ENCODE measurements around the gene TRIM23.

Gene TRIM23

GRCh38 chr5:65654713-65655112 lies 30.6 kb upstream of the TRIM23 start:
- H4K91ac ChIP-seq (ENCODE audit: low read length), result no peak overlapping the region
- H3K4me2 ChIP-seq (ENCODE audit: low read length, poor library complexity, severe bottlenecking), result no peak overlapping the region
- H3K4me1 ChIP-seq (ENCODE audit: control insufficient read depth, insufficient read depth, low read depth, low read length), result no peaks in the 10 kb centered on the region
- peaks cover 3 to 45% of the 10 kb centered on the region in 2 experiments for H3K36me3 ChIP-seq (ENCODE audit: control insufficient read depth in 1 of 2, insufficient read depth in 2 of 2, low read depth in 1 of 2, low read length in 2 of 2)
- H2BK12ac ChIP-seq (ENCODE audit: low read length in 2 of 2), result no peak overlapping the region
- H2AFZ ChIP-seq (ENCODE audit: low read depth, low read length), result no peak overlapping the region
- WGBS, result 100% methylated on average over 1 of the region's 2 CpGs
- no peak overlapping the region for H3K4me3 ChIP-seq (ENCODE audit: insufficient read depth in 1 of 2, low read depth in 1 of 2, low read length in 2 of 2)
- H3K9me3 ChIP-seq (ENCODE audit: control insufficient read depth, low read length), result no peaks in the 10 kb centered on the region
- no peak overlapping the region for H2BK15ac ChIP-seq (ENCODE audit: low read depth, poor library complexity, severe bottlenecking)
- H3K27ac ChIP-seq (ENCODE audit: low read length, poor library complexity, severe bottlenecking), result no peak overlapping the region
- DNase-seq, result no peak
- H3K18ac ChIP-seq (ENCODE audit: low read depth in 1 of 2, low read length in 2 of 2), result no peak overlapping the region
- H3K9ac ChIP-seq (ENCODE audit: low read length), result no peak overlapping the region
- no peaks in the 10 kb centered on the region for H3K27me3 ChIP-seq (ENCODE audit: control insufficient read depth in 1 of 2, insufficient read depth in 1 of 2, low read length in 2 of 2)
- H2AK5ac ChIP-seq (ENCODE audit: low read length, severe bottlenecking), result no peak overlapping the region
- H3K4ac ChIP-seq (ENCODE audit: low read depth in 1 of 2, low read length in 2 of 2), result no peak overlapping the region
- H4K8ac ChIP-seq (ENCODE audit: low read length), result no peak overlapping the region
- H2BK5ac ChIP-seq (ENCODE audit: low read depth, low read length, poor library complexity, severe bottlenecking), result no peak overlapping the region
- no peak overlapping the region for H3K14ac ChIP-seq (ENCODE audit: low read length in 2 of 2)
- peaks cover 1% of the 10 kb centered on the region for H3K79me1 ChIP-seq (replicated peaks; ENCODE audit: low read length, poor library complexity, severe bottlenecking)
- no peak overlapping the region for H3K23ac ChIP-seq (ENCODE audit: low read length in 2 of 2)
- H2BK120ac ChIP-seq (ENCODE audit: low read depth, low read length), result no peak overlapping the region

- H3K36me3 ChIP-seq (ENCODE audit: control insufficient read depth in 1 of 2, insufficient read depth in 2 of 2, low read depth in 1 of 2, low read length in 2 of 2), result peaks cover 3 to 64% of the 10 kb centered on the region in 2 experiments
- H3K27ac ChIP-seq (ENCODE audit: low read length, poor library complexity, severe bottlenecking), result no peak overlapping the region
- H3K27me3 ChIP-seq (ENCODE audit: control insufficient read depth in 1 of 2, insufficient read depth in 1 of 2, low read length in 2 of 2), result no peaks in the 10 kb centered on the region
- no peak overlapping the region for H4K91ac ChIP-seq (ENCODE audit: low read length)
- no peak for DNase-seq
- no peak overlapping the region for H3K18ac ChIP-seq (ENCODE audit: low read depth in 1 of 2, low read length in 2 of 2)
- H2BK15ac ChIP-seq (ENCODE audit: low read depth, poor library complexity, severe bottlenecking), result no peak overlapping the region
- no peak overlapping the region for H3K9ac ChIP-seq (ENCODE audit: low read length)
- H2BK120ac ChIP-seq (ENCODE audit: low read depth, low read length), result no peak overlapping the region
- no peak overlapping the region for H2BK12ac ChIP-seq (ENCODE audit: low read length in 2 of 2)
- no peak overlapping the region for H3K4ac ChIP-seq (ENCODE audit: low read depth in 1 of 2, low read length in 2 of 2)
- H3K9me3 ChIP-seq (ENCODE audit: control insufficient read depth, low read length), result no peaks in the 10 kb centered on the region
- 88% methylated on average over 4 of the region's 5 CpGs for WGBS
- H2BK5ac ChIP-seq (ENCODE audit: low read depth, low read length, poor library complexity, severe bottlenecking), result no peak overlapping the region
- H3K14ac ChIP-seq (ENCODE audit: low read length in 2 of 2), result no peak overlapping the region
- no peak overlapping the region for H3K4me2 ChIP-seq (ENCODE audit: low read length, poor library complexity, severe bottlenecking)
- H2AFZ ChIP-seq (ENCODE audit: low read depth, low read length), result no peak overlapping the region
- H3K79me1 ChIP-seq (replicated peaks; ENCODE audit: low read length, poor library complexity, severe bottlenecking), result peaks cover 1% of the 10 kb centered on the region
- no peak overlapping the region for H3K23ac ChIP-seq (ENCODE audit: low read length in 2 of 2)
- H2AK5ac ChIP-seq (ENCODE audit: low read length, severe bottlenecking), result peak overlapping the region; percentile 62
- no peak overlapping the region for H4K8ac ChIP-seq (ENCODE audit: low read length)
- no peak overlapping the region for H3K4me3 ChIP-seq (ENCODE audit: insufficient read depth in 1 of 2, low read depth in 1 of 2, low read length in 2 of 2)
- no peaks in the 10 kb centered on the region for H3K4me1 ChIP-seq (ENCODE audit: control insufficient read depth, insufficient read depth, low read depth, low read length)
Observed at GRCh38 chr5:65651144-65651543, 27.0 kb upstream of the TRIM23 start.

- Histone ChIP-seq H3K36me3 (ENCODE audit: control insufficient read depth in 1 of 2, insufficient read depth in 2 of 2, low read depth in 1 of 2, low read length in 2 of 2) (peaks cover 3 to 58% of the 10 kb centered on the region in 2 experiments), H3K27ac (ENCODE audit: low read length, poor library complexity, severe bottlenecking) (no peak overlapping the region), H3K14ac (ENCODE audit: low read length in 2 of 2) (no peak overlapping the region), H2AFZ (ENCODE audit: low read depth, low read length) (no peak overlapping the region), H3K4me2 (ENCODE audit: low read length, poor library complexity, severe bottlenecking) (no peak overlapping the region), H3K23ac (ENCODE audit: low read length in 2 of 2) (no peak overlapping the region), H2AK5ac (ENCODE audit: low read length, severe bottlenecking) (no peak overlapping the region), H2BK15ac (ENCODE audit: low read depth, poor library complexity, severe bottlenecking) (no peak overlapping the region), H3K18ac (ENCODE audit: low read depth in 1 of 2, low read length in 2 of 2) (no peak overlapping the region), H2BK120ac (ENCODE audit: low read depth, low read length) (no peak overlapping the region), H3K4me1 (ENCODE audit: control insufficient read depth, insufficient read depth, low read depth, low read length) (no peaks in the 10 kb centered on the region), H3K4me3 (ENCODE audit: insufficient read depth in 1 of 2, low read depth in 1 of 2, low read length in 2 of 2) (no peak overlapping the region), H3K9me3 (ENCODE audit: control insufficient read depth, low read length) (no peaks in the 10 kb centered on the region), H4K8ac (ENCODE audit: low read length) (no peak overlapping the region), H3K27me3 (ENCODE audit: control insufficient read depth in 1 of 2, insufficient read depth in 1 of 2, low read length in 2 of 2) (no peaks in the 10 kb centered on the region), H3K79me1 (replicated peaks; ENCODE audit: low read length, poor library complexity, severe bottlenecking) (peaks cover 1% of the 10 kb centered on the region), H3K4ac (ENCODE audit: low read depth in 1 of 2, low read length in 2 of 2) (no peak overlapping the region), H3K9ac (ENCODE audit: low read length) (no peak overlapping the region), H2BK12ac (ENCODE audit: low read length in 2 of 2) (no peak overlapping the region), H2BK5ac (ENCODE audit: low read depth, low read length, poor library complexity, severe bottlenecking) (no peak overlapping the region), H4K91ac (ENCODE audit: low read length) (no peak overlapping the region)
- no peak for DNase-seq
Observed at GRCh38 chr5:65647941-65648340, 23.8 kb upstream of the TRIM23 start.

GRCh38 chr5:65646938-65647337 lies 22.8 kb upstream of the TRIM23 start:
- H2BK5ac ChIP-seq (ENCODE audit: low read depth, low read length, poor library complexity, severe bottlenecking), result no peak overlapping the region
- H2AFZ ChIP-seq (ENCODE audit: low read depth, low read length), result no peak overlapping the region
- H3K18ac ChIP-seq (ENCODE audit: low read depth in 1 of 2, low read length in 2 of 2), result no peak overlapping the region
- H3K4ac ChIP-seq (ENCODE audit: low read depth in 1 of 2, low read length in 2 of 2), result no peak overlapping the region
- H2BK15ac ChIP-seq (ENCODE audit: low read depth, poor library complexity, severe bottlenecking), result no peak overlapping the region
- peaks cover 3 to 52% of the 10 kb centered on the region in 2 experiments for H3K36me3 ChIP-seq (ENCODE audit: control insufficient read depth in 1 of 2, insufficient read depth in 2 of 2, low read depth in 1 of 2, low read length in 2 of 2)
- H4K91ac ChIP-seq (ENCODE audit: low read length), result no peak overlapping the region
- H3K4me3 ChIP-seq (ENCODE audit: insufficient read depth in 1 of 2, low read depth in 1 of 2, low read length in 2 of 2), result no peak overlapping the region
- no peaks in the 10 kb centered on the region for H3K9me3 ChIP-seq (ENCODE audit: control insufficient read depth, low read length)
- no peak overlapping the region for H2BK120ac ChIP-seq (ENCODE audit: low read depth, low read length)
- no peak overlapping the region for H3K23ac ChIP-seq (ENCODE audit: low read length in 2 of 2)
- no peak overlapping the region for H2BK12ac ChIP-seq (ENCODE audit: low read length in 2 of 2)
- no peak overlapping the region for H3K9ac ChIP-seq (ENCODE audit: low read length)
- WGBS, result 92% methylated on average over 2 of the region's 2 CpGs
- no peak for DNase-seq
- no peak overlapping the region for H4K8ac ChIP-seq (ENCODE audit: low read length)
- no peak overlapping the region for H3K27ac ChIP-seq (ENCODE audit: low read length, poor library complexity, severe bottlenecking)
- H3K79me1 ChIP-seq (replicated peaks; ENCODE audit: low read length, poor library complexity, severe bottlenecking), result peaks cover 3% of the 10 kb centered on the region
- no peak overlapping the region for H3K14ac ChIP-seq (ENCODE audit: low read length in 2 of 2)
- H2AK5ac ChIP-seq (ENCODE audit: low read length, severe bottlenecking), result no peak overlapping the region
- no peaks in the 10 kb centered on the region for H3K4me1 ChIP-seq (ENCODE audit: control insufficient read depth, insufficient read depth, low read depth, low read length)
- no peaks in the 10 kb centered on the region for H3K27me3 ChIP-seq (ENCODE audit: control insufficient read depth in 1 of 2, insufficient read depth in 1 of 2, low read length in 2 of 2)
- no peak overlapping the region for H3K4me2 ChIP-seq (ENCODE audit: low read length, poor library complexity, severe bottlenecking)

Measured in mesenchymal stem cell (in vitro differentiated cells and primary cell).